Transverse colon (tissue), 4 donors: ENCODE data around the gene RPS6KA5.

ENCODE experiments used
- EP300 ChIP-seq: sonication (generic); formaldehyde crosslinking; IDR thresholded peaks from one replicate; pipeline ENCODE4 v1.6.1; 2017; ENCODE audit warnings: antibody characterized with exemption, low read depth
- POLR2A ChIP-seq: fragments of 450-650 bp; IDR thresholded peaks from one replicate; pipeline ENCODE4 v1.6.1; 2016; ENCODE audit warnings: antibody characterized with exemption, mild to moderate bottlenecking, moderate library complexity
- POLR2AphosphoS5 ChIP-seq, 3 donors: sonication (generic); formaldehyde crosslinking; IDR thresholded peaks; one replicate each; pipeline ENCODE4 v1.6.1; 2016; ENCODE audit warnings: antibody characterized with exemption in 3 of 3
- TF ChIP-seq, protein P1 (sequence below), 5 experiments: fragments of 200-600 bp in 3 of 5; fragments of 450-650 bp in 2 of 5; sonication (generic) in 3 of 5; IDR thresholded peaks; 1 replicate in 2 of 5; 2 replicates in 3 of 5; pipeline ENCODE4 v1.5.1; 2016 to 2017; ENCODE audit warnings: antibody characterized with exemption in 5 of 5, inconsistent platforms in 3 of 5, mild to moderate bottlenecking in 2 of 5, moderate library complexity in 1 of 5

DNA sequence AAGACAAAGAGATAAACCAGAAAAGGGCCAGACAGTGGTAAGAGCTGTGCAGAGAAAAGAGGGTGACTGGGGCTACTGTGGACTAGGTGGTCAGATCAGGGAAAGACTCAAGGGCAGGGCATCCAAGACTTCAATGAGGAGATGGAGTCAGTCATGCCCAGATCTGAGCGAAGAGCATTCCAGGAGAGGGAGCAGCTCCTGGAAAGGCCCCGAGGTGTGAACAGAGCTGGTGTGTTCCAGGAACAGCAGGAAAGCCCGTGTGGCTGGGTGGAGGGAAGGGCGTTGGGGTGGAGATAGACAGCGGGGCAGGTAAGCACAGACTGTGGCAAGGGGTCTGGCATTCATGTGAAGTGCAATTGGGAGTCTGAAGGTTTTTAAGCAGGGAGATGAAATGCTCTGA, 261.0 kb downstream of the RPS6KA5 start:
- TF ChIP-seq, protein P1, sequence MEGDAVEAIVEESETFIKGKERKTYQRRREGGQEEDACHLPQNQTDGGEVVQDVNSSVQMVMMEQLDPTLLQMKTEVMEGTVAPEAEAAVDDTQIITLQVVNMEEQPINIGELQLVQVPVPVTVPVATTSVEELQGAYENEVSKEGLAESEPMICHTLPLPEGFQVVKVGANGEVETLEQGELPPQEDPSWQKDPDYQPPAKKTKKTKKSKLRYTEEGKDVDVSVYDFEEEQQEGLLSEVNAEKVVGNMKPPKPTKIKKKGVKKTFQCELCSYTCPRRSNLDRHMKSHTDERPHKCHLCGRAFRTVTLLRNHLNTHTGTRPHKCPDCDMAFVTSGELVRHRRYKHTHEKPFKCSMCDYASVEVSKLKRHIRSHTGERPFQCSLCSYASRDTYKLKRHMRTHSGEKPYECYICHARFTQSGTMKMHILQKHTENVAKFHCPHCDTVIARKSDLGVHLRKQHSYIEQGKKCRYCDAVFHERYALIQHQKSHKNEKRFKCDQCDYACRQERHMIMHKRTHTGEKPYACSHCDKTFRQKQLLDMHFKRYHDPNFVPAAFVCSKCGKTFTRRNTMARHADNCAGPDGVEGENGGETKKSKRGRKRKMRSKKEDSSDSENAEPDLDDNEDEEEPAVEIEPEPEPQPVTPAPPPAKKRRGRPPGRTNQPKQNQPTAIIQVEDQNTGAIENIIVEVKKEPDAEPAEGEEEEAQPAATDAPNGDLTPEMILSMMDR (IDR thresholded peaks at IDR 0.05): no peak
- TF ChIP-seq EP300 (no peak), POLR2A (no peak), POLR2AphosphoS5 (IDR thresholded peaks at IDR 0.05) (no peak)
